ENCODE results near the gene CD34. TPM values are rescaled to one million over a fixed set of nuclear protein-coding genes. Genes with fewer than 3 reads are reported as not detected.
"Not testable (repeated sequence)": the region's sequence is repeated elsewhere in the genome, so short reads cannot be mapped to it uniquely, and the experiment has no call there.

CD34 gene
- total and polyA plus RNA-seq, 2 experiments from 2014 or later: 0.34 TPM; not detected in 1

DNA sequence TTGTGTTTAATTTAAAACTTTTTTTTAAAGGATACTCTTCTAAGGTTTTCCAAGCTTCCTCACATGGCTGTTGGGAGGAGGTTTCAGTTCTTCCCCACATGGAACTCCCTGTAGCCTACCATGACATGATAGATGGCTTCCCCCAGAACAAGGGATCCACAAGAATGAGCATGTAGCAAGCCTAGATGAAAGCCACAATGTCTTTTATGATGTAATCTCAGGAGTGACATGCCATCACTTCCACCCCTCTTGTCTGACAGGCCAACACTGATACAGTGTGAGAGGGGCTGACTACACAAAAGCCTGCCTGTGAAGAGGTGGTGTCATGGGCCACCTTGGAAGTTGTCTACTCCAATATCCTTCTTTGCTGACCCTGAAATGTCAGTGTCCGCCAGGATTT lies 32.0 kb downstream of the CD34 start:
- H3K79me2 ChIP-seq (ENCODE audit: insufficient read depth): no peaks in the 10 kb centered on the region
- H3K4me1 ChIP-seq (ENCODE audit: insufficient read depth): no peaks in the 10 kb centered on the region
- in situ Hi-C loops (cut with MboI): no loop called here
- H3K9me3 ChIP-seq (ENCODE audit: low read depth): no peaks in the 10 kb centered on the region
- H3K27ac ChIP-seq: no peak overlapping the region
- H3K9me2 ChIP-seq (ENCODE audit: insufficient read depth): no peaks in the 10 kb centered on the region
- no peaks in the 10 kb centered on the region for H3K27me3 ChIP-seq (replicated peaks; ENCODE audit: insufficient read depth)
- no peak overlapping the region for H3K4me2 ChIP-seq (ENCODE audit: unreplicated experiment)
- H2AFZ ChIP-seq: no peak overlapping the region
- 88 to 90% methylated on average over 1 of the region's 1 CpG for WGBS, 2 experiments (ENCODE audit: low coverage in 1 of 2, low lambda C conversion rate in 2 of 2, missing lambda C conversion rate in 2 of 2)
- H4K20me1 ChIP-seq (ENCODE audit: insufficient read depth): no peaks in the 10 kb centered on the region
- H3K9ac ChIP-seq: no peak overlapping the region
- no peak for DNase-seq
- no peaks in the 10 kb centered on the region for H3K36me3 ChIP-seq (ENCODE audit: low read depth)
- H3F3A ChIP-seq (ENCODE audit: insufficient read depth): no peaks in the 10 kb centered on the region
- no peak overlapping the region for H3K4me3 ChIP-seq
- no peak for TF ChIP-seq EZH2phosphoT487 (IDR thresholded peaks at IDR 0.05; ENCODE audit: insufficient read depth, low read depth)
- TF ChIP-seq EZH2 (IDR thresholded peaks at IDR 0.05; ENCODE audit: insufficient read depth, poor library complexity, severe bottlenecking): no peak

DNA sequence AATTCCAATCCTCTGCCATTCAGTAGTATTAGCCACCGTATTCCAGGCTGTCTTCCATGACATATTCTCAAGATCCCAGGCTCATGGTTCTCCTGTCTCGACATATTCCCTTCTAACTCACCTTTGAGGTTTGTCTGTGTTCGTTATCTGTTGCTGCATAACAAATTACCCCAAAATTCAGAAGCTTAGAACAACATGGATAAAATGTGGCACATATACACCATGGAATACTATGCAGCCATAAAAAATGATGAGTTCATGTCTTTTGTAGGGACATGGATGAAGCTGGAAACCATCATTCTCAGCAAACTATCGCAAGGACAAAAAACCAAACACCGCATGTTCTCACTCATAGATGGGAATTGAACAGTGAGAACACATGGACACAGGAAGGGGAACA lies 33.0 kb downstream of the CD34 start:
- H3K9ac ChIP-seq; H3K9me3 ChIP-seq (ENCODE audit: low read depth); DNase-seq; H3K9me2 ChIP-seq (ENCODE audit: insufficient read depth); H3K4me1 ChIP-seq (ENCODE audit: insufficient read depth); H3K4me3 ChIP-seq; H3K27ac ChIP-seq; H2AFZ ChIP-seq; H3F3A ChIP-seq (ENCODE audit: insufficient read depth); in situ Hi-C loops (cut with MboI); H3K27me3 ChIP-seq (replicated peaks; ENCODE audit: insufficient read depth); H3K36me3 ChIP-seq (ENCODE audit: low read depth); H3K4me2 ChIP-seq (ENCODE audit: unreplicated experiment); H3K79me2 ChIP-seq (ENCODE audit: insufficient read depth); H4K20me1 ChIP-seq (ENCODE audit: insufficient read depth): not testable (repeated sequence)
- WGBS, 2 experiments (ENCODE audit: low coverage in 1 of 2, low lambda C conversion rate in 2 of 2, missing lambda C conversion rate in 2 of 2): 73 to 77% methylated on average over 5 of the region's 5 CpGs

DNA sequence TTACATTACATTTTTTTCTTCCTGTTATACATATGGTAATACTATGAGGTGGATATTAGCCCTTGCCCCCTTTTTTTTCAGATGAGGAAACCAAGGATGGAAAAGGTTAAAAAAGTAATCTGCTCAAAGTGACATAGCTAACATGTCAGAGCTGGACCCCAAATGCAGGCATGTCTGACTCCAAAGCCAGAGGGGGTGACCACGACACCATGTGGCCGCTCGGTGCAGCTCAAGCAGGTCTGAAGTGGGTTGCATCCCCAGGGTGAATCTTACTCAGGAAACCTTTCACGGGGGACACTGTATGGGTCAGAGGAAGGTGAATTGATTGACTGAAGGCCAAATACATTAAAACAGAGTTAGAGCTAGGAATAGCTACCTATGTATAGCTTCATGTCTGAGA lies 34.8 kb downstream of the CD34 start:
- Histone ChIP-seq H3K9me3 (ENCODE audit: low read depth) (no peaks in the 10 kb centered on the region), H3K4me2 (ENCODE audit: unreplicated experiment) (no peak overlapping the region), H3K9ac (no peak overlapping the region), H3K36me3 (ENCODE audit: low read depth) (no peaks in the 10 kb centered on the region), H3K4me1 (ENCODE audit: insufficient read depth) (no peaks in the 10 kb centered on the region), H4K20me1 (ENCODE audit: insufficient read depth) (no peaks in the 10 kb centered on the region), H3K4me3 (no peak overlapping the region), H3K9me2 (ENCODE audit: insufficient read depth) (no peaks in the 10 kb centered on the region), H3K27me3 (replicated peaks; ENCODE audit: insufficient read depth) (no peaks in the 10 kb centered on the region), H3K27ac (no peak overlapping the region), H3F3A (ENCODE audit: insufficient read depth) (no peaks in the 10 kb centered on the region), H3K79me2 (ENCODE audit: insufficient read depth) (no peaks in the 10 kb centered on the region), H2AFZ (no peak overlapping the region)
- 64 to 70% methylated on average over 4 of the region's 4 CpGs for WGBS, 2 experiments (ENCODE audit: low coverage in 1 of 2, low lambda C conversion rate in 2 of 2, missing lambda C conversion rate in 2 of 2)
- no peak for TF ChIP-seq EZH2phosphoT487 (IDR thresholded peaks at IDR 0.05; ENCODE audit: insufficient read depth, low read depth)
- TF ChIP-seq EZH2 (IDR thresholded peaks at IDR 0.05; ENCODE audit: insufficient read depth, poor library complexity, severe bottlenecking): no peak
- no peak for DNase-seq
- in situ Hi-C loops (cut with MboI): no loop called here

DNA sequence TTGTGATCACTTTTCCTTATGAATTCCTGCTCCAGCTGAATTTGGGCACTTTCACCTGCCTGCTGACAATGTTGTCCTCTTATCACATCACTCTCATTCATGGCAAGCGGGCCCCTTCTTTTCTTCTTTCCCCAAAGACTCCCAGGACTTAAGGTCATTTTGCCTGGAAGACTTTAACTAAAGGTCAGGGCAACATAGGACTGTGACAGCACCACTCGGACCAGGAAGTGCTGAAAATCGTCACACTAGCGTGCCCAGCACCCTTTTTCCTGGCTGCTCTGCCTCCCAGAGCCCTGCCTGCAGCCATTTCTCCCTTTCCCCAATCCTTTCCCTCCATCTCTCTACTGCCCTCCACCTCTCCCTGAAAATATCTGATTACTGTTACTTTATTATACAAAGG lies 35.4 kb downstream of the CD34 start:
- Histone ChIP-seq H3K4me3 (no peak overlapping the region), H3K36me3 (ENCODE audit: low read depth) (no peaks in the 10 kb centered on the region), H4K20me1 (ENCODE audit: insufficient read depth) (no peaks in the 10 kb centered on the region), H3K27ac (no peak overlapping the region), H3K27me3 (replicated peaks; ENCODE audit: insufficient read depth) (no peaks in the 10 kb centered on the region), H3F3A (ENCODE audit: insufficient read depth) (no peaks in the 10 kb centered on the region), H3K9me2 (ENCODE audit: insufficient read depth) (no peaks in the 10 kb centered on the region), H3K79me2 (ENCODE audit: insufficient read depth) (no peaks in the 10 kb centered on the region), H2AFZ (no peak overlapping the region), H3K4me1 (ENCODE audit: insufficient read depth) (no peaks in the 10 kb centered on the region), H3K4me2 (ENCODE audit: unreplicated experiment) (no peak overlapping the region), H3K9me3 (ENCODE audit: low read depth) (no peaks in the 10 kb centered on the region), H3K9ac (no peak overlapping the region)
- WGBS, 2 experiments (ENCODE audit: low coverage in 1 of 2, low lambda C conversion rate in 2 of 2, missing lambda C conversion rate in 2 of 2): 90 to 92% methylated on average over 4 of the region's 4 CpGs
- TF ChIP-seq EZH2phosphoT487 (IDR thresholded peaks at IDR 0.05; ENCODE audit: insufficient read depth, low read depth) (no peak), EZH2 (IDR thresholded peaks at IDR 0.05; ENCODE audit: insufficient read depth, poor library complexity, severe bottlenecking) (no peak)
- no peak for DNase-seq
- in situ Hi-C loops (cut with MboI): no loop called here
